HCT116 (cell line): ENCODE results near the gene TASP1. TPM values are rescaled to one million over a fixed set of nuclear protein-coding genes. Genes with fewer than 3 reads are reported as not detected.

Source experiments
- ATAC-seq: fragments of 200-7000 bp; cut with Tn5 transposase; 2 replicates; pipeline ENCODE4 v1.9.1; 2020; ENCODE audit warnings: mild to moderate bottlenecking, moderate library complexity
- BruUV-seq: library from RNA; stranded (reverse); fragments of 400-500 nt; replicated peaks from 2 replicates; lab custom pipeline; 2021; lab: Mats Ljungman, UMichigan
- CTCF ChIA-PET: fragments of 300-600 bp; sonication (Branson Sonifier 250); formaldehyde crosslinking; loops from one replicate; lab custom pipeline; 2021; ENCODE audit warnings: antibody characterized with exemption; lab: Charles Lee
- POLR2A ChIA-PET: fragments of 300-600, 350-600 bp; sonication (Branson Sonifier 250); formaldehyde crosslinking; loops from one replicate; lab custom pipeline; 2021; ENCODE audit warnings: antibody characterized with exemption; lab: Charles Lee
- RAD21 ChIA-PET, 2 experiments: fragments of 300-600 bp; sonication (Branson Sonifier 250); formaldehyde crosslinking; loops; one replicate each; lab custom pipeline; 2023; ENCODE audit warnings: low total read pairs in 2 of 2; ENCODE audit not compliant: uncharacterized antibody in 2 of 2, unreplicated experiment in 2 of 2, low non-redundant PET in 1 of 2; lab: Charles Lee
- DNase-seq: peaks from one replicate; pipeline ENCODE4 v3.0.0-alpha.2; 2010; ENCODE audit warnings: low read depth, low spot score
- H2AFZ ChIP-seq: fragments of 200-600 bp; shearing (Covaris generic), sonication (generic); 2 replicates; pipeline ENCODE4 v1.6.1; 2017; ENCODE audit warnings: low read depth, mixed run types, mixed read lengths, antibody characterized with exemption, low read length; ENCODE audit not compliant: poor library complexity, severe bottlenecking
- H3K27ac ChIP-seq: 2 replicates; pipeline ENCODE4 v1.5.1; 2012; ENCODE audit warnings: low read depth, low read length
- H3K27me3 ChIP-seq: fragments of 200-600 bp; sonication (generic); 2 replicates; pipeline ENCODE4 v1.6.1; 2016; ENCODE audit warnings: mixed run types, low read length, mixed read lengths; ENCODE audit not compliant: insufficient read depth
- H3K36me3 ChIP-seq, 2 experiments: fragments of 200-500 bp in 1 of 2; fragments of 200-600 bp in 1 of 2; sonication (Bioruptor generic) in 1 of 2; sonication (generic) in 1 of 2; 2 replicates each; pipeline versions ENCODE4 v1.5.1 to v1.6.1; 2014 to 2016; ENCODE audit warnings: low read length in 2 of 2, inconsistent platforms in 1 of 2, mixed read lengths in 1 of 2, mixed run types in 1 of 2; ENCODE audit not compliant: insufficient read depth in 2 of 2, control insufficient read depth in 1 of 2
- H3K4me1 ChIP-seq, 2 experiments: fragments of 200-600 bp in 1 of 2; sonication (generic) in 1 of 2; 2 replicates each; pipeline versions ENCODE4 v1.5.1 to v1.6.1; 2012 to 2017; ENCODE audit warnings: low read length in 2 of 2, inconsistent platforms in 1 of 2, mild to moderate bottlenecking in 1 of 2, mixed read lengths in 1 of 2, mixed run types in 1 of 2, moderate library complexity in 1 of 2; ENCODE audit not compliant: insufficient read depth in 2 of 2, control insufficient read depth in 1 of 2
- H3K4me2 ChIP-seq: fragments of 200-600 bp; sonication (generic); 2 replicates; pipeline ENCODE4 v1.6.1; 2017; ENCODE audit warnings: mixed run types, low read length, mixed read lengths
- H3K4me3 ChIP-seq, 2 experiments: fragments of 200-600 bp in 1 of 2; sonication (generic) in 1 of 2; replicated peaks in 1 of 2; 2 replicates each; pipeline ENCODE4 v1.5.1; 2011 to 2016; ENCODE audit warnings: low read length in 2 of 2, control low read depth in 1 of 2, low read depth in 1 of 2, mild to moderate bottlenecking in 1 of 2, mixed read lengths in 1 of 2, mixed run types in 1 of 2
- H3K79me2 ChIP-seq: fragments of 200-600 bp; sonication (generic); 2 replicates; pipeline ENCODE4 v1.6.1; 2017; ENCODE audit warnings: mild to moderate bottlenecking, mixed run types, low read length, moderate library complexity, mixed read lengths; ENCODE audit not compliant: insufficient read depth
- H3K9ac ChIP-seq: fragments of 200-600 bp; sonication (generic); 2 replicates; pipeline ENCODE4 v1.6.1; 2016; ENCODE audit warnings: low read length, mixed read lengths
- H3K9me2 ChIP-seq: fragments of 200-600 bp; sonication (generic), shearing (Covaris generic); 2 replicates; pipeline ENCODE4 v1.6.1; 2017; ENCODE audit warnings: mixed run types, mild to moderate bottlenecking, moderate library complexity; ENCODE audit not compliant: insufficient read depth
- H3K9me3 ChIP-seq, 2 experiments: fragments of 200-500 bp in 1 of 2; fragments of 200-600 bp in 1 of 2; sonication (Bioruptor generic) in 1 of 2; sonication (generic) in 1 of 2; 2 replicates each; pipeline ENCODE4 v1.6.1; 2014 to 2017; ENCODE audit warnings: low read length in 2 of 2, mixed read lengths in 2 of 2, inconsistent platforms in 1 of 2, low read depth in 1 of 2, mild to moderate bottlenecking in 1 of 2, mixed run types in 1 of 2, moderate library complexity in 1 of 2; ENCODE audit not compliant: control insufficient read depth in 1 of 2, insufficient read depth in 1 of 2
- H4K20me1 ChIP-seq: fragments of 200-600 bp; sonication (generic), shearing (Covaris generic); 2 replicates; pipeline ENCODE4 v1.6.1; 2017; ENCODE audit warnings: mixed run types, mild to moderate bottlenecking, moderate library complexity; ENCODE audit not compliant: insufficient read depth
- CBX3 ChIP-seq: IDR thresholded peaks from 2 replicates; pipeline ENCODE4 v1.6.1; 2012; ENCODE audit warnings: low read depth
- CEBPB ChIP-seq: IDR thresholded peaks from 2 replicates; pipeline ENCODE4 v1.6.1; 2012; ENCODE audit warnings: low read depth
- CTCF ChIP-seq, 3 experiments: fragments of 200-600 bp in 1 of 3; sonication (generic) in 1 of 3; IDR thresholded peaks in 2 of 3; conservative IDR thresholded peaks in 1 of 3; 2 replicates each; pipeline ENCODE4 v1.5.1; 2012 to 2017; ENCODE audit warnings: low read depth in 2 of 3, low read length in 2 of 3, antibody characterized with exemption in 1 of 3, borderline replicate concordance in 1 of 3, control low read depth in 1 of 3, mild to moderate bottlenecking in 1 of 3, mixed read lengths in 1 of 3, mixed run types in 1 of 3, moderate library complexity in 1 of 3; ENCODE audit not compliant: insufficient read depth in 1 of 3
- EGR1 ChIP-seq: IDR thresholded peaks from 2 replicates; pipeline ENCODE4 v1.6.1; 2012; ENCODE audit warnings: low read depth
- ELF1 ChIP-seq: IDR thresholded peaks from 2 replicates; pipeline ENCODE4 v1.6.1; 2012; ENCODE audit warnings: low read depth, borderline replicate concordance
- EZH2phosphoT487 ChIP-seq: fragments of 200-600 bp; IDR thresholded peaks from 2 replicates; pipeline ENCODE4 v1.6.1; 2018; ENCODE audit warnings: antibody characterized with exemption, borderline replicate concordance
- JUND ChIP-seq: IDR thresholded peaks from 2 replicates; pipeline ENCODE4 v1.6.1; 2012
- MAX ChIP-seq: IDR thresholded peaks from 2 replicates; pipeline ENCODE4 v1.6.1; 2012
- POLR2A ChIP-seq: IDR thresholded peaks from 2 replicates; pipeline ENCODE4 v1.7.0; 2011; ENCODE audit warnings: borderline replicate concordance; ENCODE audit not compliant: insufficient read depth, insufficient read length; ENCODE audit errors: extremely low read depth
- RAD21 ChIP-seq: IDR thresholded peaks from 2 replicates; pipeline ENCODE4 v1.6.1; 2012; ENCODE audit warnings: low read depth, mild to moderate bottlenecking
- SIN3A ChIP-seq: IDR thresholded peaks from 2 replicates; pipeline ENCODE4 v1.6.1; 2012; ENCODE audit warnings: low read depth
- SRF ChIP-seq: IDR thresholded peaks from 2 replicates; pipeline ENCODE4 v1.6.1; 2012; ENCODE audit warnings: low read depth
- YY1 ChIP-seq: IDR thresholded peaks from 2 replicates; pipeline ENCODE4 v1.6.1; 2011; ENCODE audit warnings: low read length, low read depth, moderate library complexity, mild to moderate bottlenecking; ENCODE audit not compliant: insufficient replicate concordance; ENCODE audit errors: extremely low read depth
- ZBTB33 ChIP-seq: IDR thresholded peaks from 2 replicates; pipeline ENCODE4 v1.6.1; 2011; ENCODE audit warnings: mild to moderate bottlenecking, low read length, moderate library complexity; ENCODE audit not compliant: insufficient replicate concordance; ENCODE audit errors: extremely low read depth
- ZFX ChIP-seq: fragments of 450-650 bp; IDR thresholded peaks from 2 replicates; pipeline ENCODE4 v1.6.1; 2017
- ZNF274 ChIP-seq: fragments of 200-500 bp; sonication (Bioruptor generic); IDR thresholded peaks from 2 replicates; pipeline ENCODE4 v1.6.1; 2014; ENCODE audit warnings: mild to moderate bottlenecking, low read depth, low read length, inconsistent platforms
- intact Hi-C: fragments of 100-400 bp; cut with micrococcal nuclease; formaldehyde crosslinking; loops from 2 replicates; pipeline ENCODE4 v1.10.0; 2022
- total RNA-seq: library from RNA; stranded (reverse); gene quantifications from one replicate; pipeline ENCODE4 v1.2.1, GENCODE V29; 2021; ENCODE audit not compliant: unreplicated experiment
- TF ChIP-seq, protein P1 (sequence below): IDR thresholded peaks from 2 replicates; pipeline ENCODE4 v1.6.1; 2012; ENCODE audit warnings: low read depth

TASP1 gene
- total RNA-seq, 1 experiment from 2014 or later = 19.1 TPM

GRCh38 chr20:13574071-13574470, 64.7 kb downstream of the TASP1 start (continued):
- TF ChIP-seq ZBTB33 = no peak

GRCh38 chr20:13571662-13572061, 67.1 kb downstream of the TASP1 start:
- Histone ChIP-seq H3K27me3 (no peaks in the 10 kb centered on the region), H3K4me1 (no peaks in the 10 kb centered on the region), H3K4me3 (no peak overlapping the region), H3K9me3 (no peaks in the 10 kb centered on the region), H3K27ac (no peak overlapping the region), H3K36me3 (no peaks in the 10 kb centered on the region), H3K79me2 (no peaks in the 10 kb centered on the region), H3K4me2 (no peak overlapping the region), H3K9ac (no peak overlapping the region), H4K20me1 (no peaks in the 10 kb centered on the region), H2AFZ (no peak overlapping the region), H3K9me2 (no peaks in the 10 kb centered on the region)
- DNase-seq = no peak
- no TSS peak for BruUV-seq
- ChIA-PET RAD21 (no interaction called here), CTCF (no interaction called here), POLR2A (no interaction called here)
- intact Hi-C loops = no loop called here
- ATAC-seq = no peak
- TF ChIP-seq YY1 (no peak), CTCF (IDR thresholded peaks at IDR 0.05 in 2 of 3, conservative IDR thresholded peaks at IDR 0.05 in 1 of 3; ENCODE audit: borderline replicate concordance in 1 of 3, insufficient read depth in 1 of 3, low read depth in 2 of 3, low read length in 2 of 3) (no peak), SRF (no peak), EGR1 (no peak), CBX3 (no peak), MAX (no peak), JUND (no peak), SIN3A (no peak), CEBPB (no peak), POLR2A (no peak), EZH2phosphoT487 (no peak), ELF1 (no peak), ZNF274 (no peak), ZBTB33 (no peak), RAD21 (no peak), ZFX (no peak)
- TF ChIP-seq, protein P1, sequence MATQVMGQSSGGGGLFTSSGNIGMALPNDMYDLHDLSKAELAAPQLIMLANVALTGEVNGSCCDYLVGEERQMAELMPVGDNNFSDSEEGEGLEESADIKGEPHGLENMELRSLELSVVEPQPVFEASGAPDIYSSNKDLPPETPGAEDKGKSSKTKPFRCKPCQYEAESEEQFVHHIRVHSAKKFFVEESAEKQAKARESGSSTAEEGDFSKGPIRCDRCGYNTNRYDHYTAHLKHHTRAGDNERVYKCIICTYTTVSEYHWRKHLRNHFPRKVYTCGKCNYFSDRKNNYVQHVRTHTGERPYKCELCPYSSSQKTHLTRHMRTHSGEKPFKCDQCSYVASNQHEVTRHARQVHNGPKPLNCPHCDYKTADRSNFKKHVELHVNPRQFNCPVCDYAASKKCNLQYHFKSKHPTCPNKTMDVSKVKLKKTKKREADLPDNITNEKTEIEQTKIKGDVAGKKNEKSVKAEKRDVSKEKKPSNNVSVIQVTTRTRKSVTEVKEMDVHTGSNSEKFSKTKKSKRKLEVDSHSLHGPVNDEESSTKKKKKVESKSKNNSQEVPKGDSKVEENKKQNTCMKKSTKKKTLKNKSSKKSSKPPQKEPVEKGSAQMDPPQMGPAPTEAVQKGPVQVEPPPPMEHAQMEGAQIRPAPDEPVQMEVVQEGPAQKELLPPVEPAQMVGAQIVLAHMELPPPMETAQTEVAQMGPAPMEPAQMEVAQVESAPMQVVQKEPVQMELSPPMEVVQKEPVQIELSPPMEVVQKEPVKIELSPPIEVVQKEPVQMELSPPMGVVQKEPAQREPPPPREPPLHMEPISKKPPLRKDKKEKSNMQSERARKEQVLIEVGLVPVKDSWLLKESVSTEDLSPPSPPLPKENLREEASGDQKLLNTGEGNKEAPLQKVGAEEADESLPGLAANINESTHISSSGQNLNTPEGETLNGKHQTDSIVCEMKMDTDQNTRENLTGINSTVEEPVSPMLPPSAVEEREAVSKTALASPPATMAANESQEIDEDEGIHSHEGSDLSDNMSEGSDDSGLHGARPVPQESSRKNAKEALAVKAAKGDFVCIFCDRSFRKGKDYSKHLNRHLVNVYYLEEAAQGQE = no peak
